Thoracic aorta (tissue), 2 donors: Measurements from ENCODE around the gene CYS1. TPM values are rescaled to one million over a fixed set of nuclear protein-coding genes. Genes with fewer than 3 reads are reported as not detected.

Source experiments
- ATAC-seq: fragments of 150-250 bp; one replicate; pipeline ENCODE4 v1.8.0; 2017; ENCODE audit warnings: low read depth; ENCODE audit not compliant: insufficient number of reproducible peaks, low FRiP score
- DNase-seq: peaks from one replicate; pipeline ENCODE4 v3.0.0-alpha.2; 2020; ENCODE audit warnings: low spot score
- H3K27ac ChIP-seq, 2 donors: fragments of 200-600 bp; sonication (generic); 1 replicate in 1 of 2; 2 replicates in 1 of 2; pipeline ENCODE4 v1.5.1; 2016; ENCODE audit warnings: mild to moderate bottlenecking in 2 of 2, moderate library complexity in 2 of 2
- H3K27me3 ChIP-seq: fragments of 200-600 bp; sonication (generic); replicated peaks from 2 replicates; pipeline ENCODE4 v1.6.0; 2016; ENCODE audit warnings: mild to moderate bottlenecking; ENCODE audit not compliant: insufficient read depth
- H3K36me3 ChIP-seq: fragments of 200-600 bp; sonication (generic); one replicate; pipeline ENCODE4 v1.5.1; 2016
- H3K4me1 ChIP-seq, 2 donors: fragments of 200-600 bp; sonication (generic); 1 replicate in 1 of 2; 2 replicates in 1 of 2; pipeline versions ENCODE4 v1.5.1 to v1.6.0; 2016; ENCODE audit warnings: low read depth in 2 of 2, mild to moderate bottlenecking in 1 of 2; ENCODE audit not compliant: control insufficient read depth in 1 of 2
- H3K4me3 ChIP-seq: fragments of 200-600 bp; sonication (generic); 2 replicates; pipeline ENCODE4 v1.5.1; 2016; ENCODE audit warnings: mild to moderate bottlenecking
- H3K9me3 ChIP-seq: fragments of 200-600 bp; sonication (generic); 2 replicates; pipeline ENCODE4 v1.5.1; 2016
- total RNA-seq, 2 donors: library from RNA; depleted of rRNA; stranded (reverse); fragments of >200 nt; gene quantifications; one replicate each; pipeline versions ENCODE4 v1.1.0 to v1.2.3, GENCODE V29; 2016
- TF ChIP-seq, protein P1 (sequence below): fragments of 200-600 bp; sonication (generic); IDR thresholded peaks from one replicate; pipeline ENCODE4 v1.5.1; 2019; ENCODE audit warnings: antibody characterized with exemption

The CYS1 gene
- total RNA-seq, 2 donors from 2014 or later, result 13.5 to 26.9 TPM

- peaks cover 8 to 21% of the 10 kb centered on the region in 2 donors for H3K4me1 ChIP-seq
- ATAC-seq, result no peak
- TF ChIP-seq, protein P1, sequence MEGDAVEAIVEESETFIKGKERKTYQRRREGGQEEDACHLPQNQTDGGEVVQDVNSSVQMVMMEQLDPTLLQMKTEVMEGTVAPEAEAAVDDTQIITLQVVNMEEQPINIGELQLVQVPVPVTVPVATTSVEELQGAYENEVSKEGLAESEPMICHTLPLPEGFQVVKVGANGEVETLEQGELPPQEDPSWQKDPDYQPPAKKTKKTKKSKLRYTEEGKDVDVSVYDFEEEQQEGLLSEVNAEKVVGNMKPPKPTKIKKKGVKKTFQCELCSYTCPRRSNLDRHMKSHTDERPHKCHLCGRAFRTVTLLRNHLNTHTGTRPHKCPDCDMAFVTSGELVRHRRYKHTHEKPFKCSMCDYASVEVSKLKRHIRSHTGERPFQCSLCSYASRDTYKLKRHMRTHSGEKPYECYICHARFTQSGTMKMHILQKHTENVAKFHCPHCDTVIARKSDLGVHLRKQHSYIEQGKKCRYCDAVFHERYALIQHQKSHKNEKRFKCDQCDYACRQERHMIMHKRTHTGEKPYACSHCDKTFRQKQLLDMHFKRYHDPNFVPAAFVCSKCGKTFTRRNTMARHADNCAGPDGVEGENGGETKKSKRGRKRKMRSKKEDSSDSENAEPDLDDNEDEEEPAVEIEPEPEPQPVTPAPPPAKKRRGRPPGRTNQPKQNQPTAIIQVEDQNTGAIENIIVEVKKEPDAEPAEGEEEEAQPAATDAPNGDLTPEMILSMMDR, result no peak
- H3K27me3 ChIP-seq, result no peaks in the 10 kb centered on the region
- no peaks in the 10 kb centered on the region for H3K9me3 ChIP-seq
- H3K27ac ChIP-seq, result no peak overlapping the region
- no peak for DNase-seq
- no peak overlapping the region for H3K4me3 ChIP-seq
- H3K36me3 ChIP-seq, result no peaks in the 10 kb centered on the region
Measured at GRCh38 chr2:10085043-10085667, 4.9 kb upstream of the CYS1 start.

DNA sequence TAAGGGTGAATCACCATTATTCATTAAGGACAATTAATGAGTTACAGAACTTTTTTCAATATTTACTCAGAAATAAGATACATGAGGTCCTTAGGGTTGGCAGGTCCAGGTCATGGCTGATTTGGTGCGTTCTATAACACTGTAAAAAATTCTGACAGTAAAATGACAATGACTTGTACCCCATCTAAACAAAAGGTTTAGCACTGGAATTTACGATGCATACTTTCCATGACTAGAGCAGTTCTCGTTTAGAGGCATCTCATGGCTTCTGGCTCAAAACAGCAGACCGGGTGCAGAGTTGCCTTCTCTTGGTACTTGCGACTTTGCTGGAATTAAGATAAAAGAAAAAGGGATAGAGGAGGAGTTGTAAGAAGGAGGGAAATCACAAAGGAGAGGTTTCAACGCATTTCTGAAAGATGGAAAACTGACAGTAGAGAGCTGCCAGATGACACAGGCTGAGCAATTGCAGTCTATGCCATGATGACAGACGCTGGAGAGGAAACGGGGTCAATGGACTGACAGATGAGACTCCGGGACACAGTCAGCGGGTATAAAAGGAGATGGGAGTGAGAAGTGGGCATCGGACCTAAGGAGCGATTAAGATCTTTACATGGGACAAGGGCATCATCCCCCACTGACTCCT, 4.1 kb upstream of the CYS1 start:
- DNase-seq, result no peak
- ATAC-seq, result no peak
- TF ChIP-seq, protein P1, result no peak
- H3K4me3 ChIP-seq, result no peak overlapping the region
- H3K27me3 ChIP-seq, result no peaks in the 10 kb centered on the region
- H3K9me3 ChIP-seq, result no peaks in the 10 kb centered on the region
- no peaks in the 10 kb centered on the region for H3K36me3 ChIP-seq
- H3K4me1 ChIP-seq, result peaks cover 8 to 21% of the 10 kb centered on the region in 2 donors
- no peak overlapping the region for H3K27ac ChIP-seq

DNA sequence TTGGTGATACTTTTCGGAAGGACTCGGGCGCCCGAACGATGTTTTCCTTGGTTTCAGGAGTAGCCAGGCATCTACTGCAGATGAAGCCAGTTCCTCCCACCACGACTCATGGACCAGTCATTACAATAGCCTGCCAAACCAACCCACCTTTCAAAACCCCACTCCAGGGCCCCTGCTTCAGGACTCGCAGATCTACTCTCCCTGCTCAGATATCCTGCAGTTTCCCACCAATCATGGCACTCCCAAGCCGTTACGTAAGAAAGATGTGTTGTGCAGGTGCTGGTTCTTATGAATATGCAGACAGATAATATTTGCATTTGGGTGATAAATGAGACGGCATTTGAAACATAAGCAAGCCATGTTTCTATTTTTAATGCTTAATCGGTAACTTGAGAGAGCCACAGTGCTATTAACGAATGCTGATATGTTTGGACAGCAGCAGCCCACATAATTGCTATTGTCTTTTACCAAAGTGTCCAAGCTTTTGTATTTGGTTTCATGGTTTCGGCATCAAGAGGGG, 3.5 kb upstream of the CYS1 start:
- Histone ChIP-seq H3K36me3 (no peaks in the 10 kb centered on the region), H3K9me3 (no peaks in the 10 kb centered on the region), H3K27ac (peak overlapping the region; percentile 3 to 40), H3K27me3 (no peaks in the 10 kb centered on the region), H3K4me1 (peaks cover 8 to 23% of the 10 kb centered on the region in 2 donors), H3K4me3 (peak overlapping the region; percentile 42)
- ATAC-seq (no peak), DNase-seq (no peak)
- TF ChIP-seq, protein P1, result no peak

DNA sequence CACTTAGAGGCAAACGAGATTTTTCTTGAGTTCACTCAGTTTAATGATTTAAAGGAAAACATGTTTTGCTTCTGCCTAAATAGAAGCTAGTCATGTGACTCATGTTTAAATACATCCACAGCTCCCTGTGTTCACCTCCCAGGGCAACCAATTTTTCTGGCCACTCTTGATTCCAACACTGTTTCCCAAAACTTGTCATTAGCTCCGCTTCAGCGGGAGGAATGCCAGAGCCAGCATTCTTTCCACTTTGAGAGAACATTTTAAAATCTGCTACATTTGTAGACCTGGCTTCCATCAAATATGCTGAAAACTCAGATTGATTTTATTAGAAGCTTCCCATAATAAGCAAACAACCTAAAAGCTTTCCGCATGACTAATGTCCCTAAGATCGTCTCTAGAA, 2.8 kb upstream of the CYS1 start:
- TF ChIP-seq, protein P1, result no peak
- H3K36me3 ChIP-seq, result no peaks in the 10 kb centered on the region
- no peaks in the 10 kb centered on the region for H3K9me3 ChIP-seq
- DNase-seq, result no peak
- no peaks in the 10 kb centered on the region for H3K27me3 ChIP-seq
- H3K4me1 ChIP-seq, result peaks cover 8 to 30% of the 10 kb centered on the region in 2 donors
- peak overlapping the region; percentile 3 to 40 for H3K27ac ChIP-seq
- no peak for ATAC-seq
- H3K4me3 ChIP-seq, result peak overlapping the region; percentile 42

DNA sequence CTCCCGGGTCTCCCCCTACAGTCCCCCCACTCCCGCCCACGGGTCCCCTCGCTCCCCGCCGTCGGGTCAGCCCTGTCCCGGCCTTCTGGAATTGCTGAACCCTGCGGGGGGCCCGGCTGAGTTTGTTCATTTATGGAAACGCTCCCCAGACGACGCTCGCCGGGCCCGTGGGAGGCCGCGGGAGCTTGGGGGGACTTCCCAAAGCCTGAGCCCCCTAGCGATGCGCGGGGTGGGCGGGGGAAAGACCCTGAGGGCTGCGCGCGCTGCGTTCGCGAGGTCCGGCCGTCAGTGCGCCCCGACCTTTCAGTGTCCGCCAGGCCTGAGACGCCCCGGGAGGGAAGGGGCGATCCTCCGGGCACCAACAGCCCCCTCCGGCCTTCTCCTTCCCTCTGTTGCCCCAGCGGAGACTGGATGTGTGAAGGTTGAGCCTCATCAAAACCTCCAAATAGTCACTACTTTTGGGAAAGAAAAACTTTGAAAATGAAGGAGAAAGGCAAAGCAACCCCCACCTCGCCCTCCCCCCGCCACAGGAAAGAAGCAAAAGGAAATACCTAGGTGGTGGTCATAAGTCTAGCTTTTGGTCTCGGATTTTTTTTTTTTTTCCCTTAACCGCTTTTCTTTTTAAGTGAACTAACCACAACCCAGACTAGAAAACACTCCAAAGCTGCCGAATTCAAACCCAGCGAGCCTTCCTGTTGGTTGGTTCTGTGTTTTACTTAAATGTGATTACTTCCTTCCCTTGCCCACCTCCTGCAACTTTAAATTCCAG, 509 bp upstream of the CYS1 start:
- Histone ChIP-seq H3K36me3 (no peaks in the 10 kb centered on the region), H3K27ac (peak overlapping the region; percentile 50 to 77), H3K4me3 (peak overlapping the region; percentile 82), H3K27me3 (no peaks in the 10 kb centered on the region), H3K9me3 (no peaks in the 10 kb centered on the region), H3K4me1 (peaks cover 8 to 34% of the 10 kb centered on the region in 2 donors)
- TF ChIP-seq, protein P1, result no peak
- ATAC-seq (no peak), DNase-seq (no peak)
